HAP-1 (cell line): ENCODE data around the gene PNPO.

ENCODE experiments used
- DNase-seq, 2 experiments: peaks; one replicate each; pipeline ENCODE4 v3.0.0-alpha.2; 2016 to 2020; ENCODE audit warnings: low spot score in 2 of 2
- H3K27me3 ChIP-seq: fragments of 250-450 bp; sonication (Bioruptor Pico); 2 replicates; pipeline ENCODE4 v1.5.1; 2020; ENCODE audit warnings: low read depth, mild to moderate bottlenecking, moderate library complexity
- H3K36me3 ChIP-seq: fragments of 250-450 bp; sonication (Bioruptor Pico); replicated peaks from 2 replicates; pipeline ENCODE4 v1.5.1; 2020; ENCODE audit warnings: mild to moderate bottlenecking
- H3K4me1 ChIP-seq: fragments of 250-450 bp; sonication (Bioruptor Pico); 2 replicates; pipeline ENCODE4 v1.5.1; 2020; ENCODE audit warnings: mild to moderate bottlenecking
- H3K4me3 ChIP-seq: fragments of 250-450 bp; sonication (Bioruptor Pico); 2 replicates; pipeline ENCODE4 v1.5.1; 2020; ENCODE audit warnings: mild to moderate bottlenecking, moderate library complexity
- H3K9me3 ChIP-seq: fragments of 250-450 bp; sonication (Bioruptor Pico); 2 replicates; pipeline ENCODE4 v1.5.1; 2020; ENCODE audit warnings: mild to moderate bottlenecking, moderate library complexity
- in situ Hi-C: fragments of 300-500 bp; cut with MboI; formaldehyde crosslinking; loops from 3 replicates; pipeline ENCODE4 v1.14.3; 2020; ENCODE audit warnings: low sequenced_read_pairs, inconsistent platforms, mixed read lengths

The PNPO gene

GRCh38 chr17:47941246-47942095, at the start of gene PNPO:
Gene PNPO, plus strand, starts transcription at chr17:47941571. Its CDS starts 105 bp downstream, at chr17:47941676.
- Histone ChIP-seq H3K9me3 (no peaks in the 10 kb centered on the region), H3K4me3 (peak within 1 kb of the TSS; percentile 68), H3K27me3 (no peaks in the 10 kb centered on the region), H3K4me1 (peaks cover 21% of the 10 kb centered on the region), H3K36me3 (peaks cover 25% of the 10 kb centered on the region)
- peak; percentile 95 to 99 for DNase-seq
- in situ Hi-C loops, result no loop called here

GRCh38 chr17:47894498-47895346, 46.6 kb upstream of the PNPO start:
- Histone ChIP-seq H3K4me3 (peak overlapping the region; percentile 59), H3K4me1 (no peaks in the 10 kb centered on the region), H3K36me3 (no peaks in the 10 kb centered on the region; the same call in 1 of the 2 replicates), H3K9me3 (no peaks in the 10 kb centered on the region), H3K27me3 (no peaks in the 10 kb centered on the region)
- no peak for DNase-seq
- in situ Hi-C loops, result loop anchor here (5.0 to 10.0 kb wide), 2 partner anchors 52 to 120 kb away; partner anchors contain the start of gene SCRN2

GRCh38 chr17:47895347-47895855, 46.0 kb upstream of the PNPO start:
- in situ Hi-C loops, result loop anchor here (10.0 kb wide), 1 partner anchor 121 kb away; no protein-coding TSS in a partner anchor
- Histone ChIP-seq H3K4me3 (peak overlapping the region; percentile 59), H3K27me3 (no peaks in the 10 kb centered on the region), H3K4me1 (no peaks in the 10 kb centered on the region), H3K9me3 (no peaks in the 10 kb centered on the region), H3K36me3 (no peaks in the 10 kb centered on the region; the same call in 1 of the 2 replicates)
- DNase-seq, result peak in 1 of 2 experiments; percentile 34

- peak; percentile 99 to 100 for DNase-seq
- Histone ChIP-seq H3K36me3 (no peaks in the 10 kb centered on the region; the same call in 1 of the 2 replicates), H3K4me1 (no peaks in the 10 kb centered on the region), H3K27me3 (no peaks in the 10 kb centered on the region), H3K9me3 (no peaks in the 10 kb centered on the region), H3K4me3 (peak within 1 kb of the TSS; percentile 94)
- in situ Hi-C loops, result loop anchor here (10.0 kb wide), 1 partner anchor 121 kb away; no protein-coding TSS in a partner anchor
Observed at GRCh38 chr17:47895856-47896671, 45.3 kb upstream of the PNPO start, which contains the start of gene SP2. Gene SP2, plus strand, starts transcription at chr17:47896236. Its CDS starts 51 bp downstream, at chr17:47896287.

GRCh38 chr17:47896672-47897490, 44.5 kb upstream of the PNPO start:
- H3K36me3 ChIP-seq, result no peaks in the 10 kb centered on the region; the same call in 1 of the 2 replicates
- H3K27me3 ChIP-seq, result no peaks in the 10 kb centered on the region
- in situ Hi-C loops, result loop anchor here (10.0 kb wide), 1 partner anchor 122 kb away; no protein-coding TSS in a partner anchor

GRCh38 chr17:47897561-47897960, 43.8 kb upstream of the PNPO start:
- no peaks in the 10 kb centered on the region for H3K4me1 ChIP-seq
- no peaks in the 10 kb centered on the region for H3K27me3 ChIP-seq
- DNase-seq, result no peak
- H3K36me3 ChIP-seq, result no peaks in the 10 kb centered on the region; the same call in 1 of the 2 replicates
- no peaks in the 10 kb centered on the region for H3K9me3 ChIP-seq
- H3K4me3 ChIP-seq, result peak overlapping the region; percentile 94; the same call in 1 of the 2 replicates
- in situ Hi-C loops, result loop anchor here (10.0 kb wide), 1 partner anchor 123 kb away; no protein-coding TSS in a partner anchor

More at GRCh38 chr17:47896672-47897490, 44.5 kb upstream of the PNPO start:
- H3K4me3 ChIP-seq, result peak overlapping the region; percentile 94
- H3K9me3 ChIP-seq, result no peaks in the 10 kb centered on the region
- H3K4me1 ChIP-seq, result no peaks in the 10 kb centered on the region
- DNase-seq, result peak in 1 of 2 experiments; percentile 36

- Histone ChIP-seq H3K4me3 (no peak overlapping the region), H3K4me1 (no peaks in the 10 kb centered on the region), H3K9me3 (no peaks in the 10 kb centered on the region), H3K27me3 (no peaks in the 10 kb centered on the region), H3K36me3 (no peaks in the 10 kb centered on the region; the same call in 1 of the 2 replicates)
- DNase-seq, result no peak
- in situ Hi-C loops, result loop anchor here (10.0 kb wide), 1 partner anchor 123 kb away; no protein-coding TSS in a partner anchor
Observed at GRCh38 chr17:47898241-47898640, 43.1 kb upstream of the PNPO start.

- Histone ChIP-seq H3K36me3 (no peaks in the 10 kb centered on the region; the same call in 1 of the 2 replicates), H3K4me3 (no peak overlapping the region), H3K27me3 (no peaks in the 10 kb centered on the region), H3K4me1 (no peaks in the 10 kb centered on the region), H3K9me3 (no peaks in the 10 kb centered on the region)
- DNase-seq, result no peak
- in situ Hi-C loops, result loop anchor here (10.0 kb wide), 1 partner anchor 125 kb away; no protein-coding TSS in a partner anchor
Observed at GRCh38 chr17:47899643-47900042, 41.7 kb upstream of the PNPO start.

- DNase-seq, result no peak
- H3K9me3 ChIP-seq, result no peaks in the 10 kb centered on the region
- no peaks in the 10 kb centered on the region; the same call in 1 of the 2 replicates for H3K36me3 ChIP-seq
- no peak overlapping the region for H3K4me3 ChIP-seq
- no peaks in the 10 kb centered on the region for H3K27me3 ChIP-seq
- H3K4me1 ChIP-seq, result no peaks in the 10 kb centered on the region
- in situ Hi-C loops, result no loop called here
Observed at GRCh38 chr17:47901423-47901822, 39.9 kb upstream of the PNPO start.

- no peaks in the 10 kb centered on the region for H3K36me3 ChIP-seq
- H3K27me3 ChIP-seq, result no peaks in the 10 kb centered on the region
- no peaks in the 10 kb centered on the region for H3K4me1 ChIP-seq
- DNase-seq, result no peak
- in situ Hi-C loops, result no loop called here
- no peak overlapping the region for H3K4me3 ChIP-seq
- H3K9me3 ChIP-seq, result no peaks in the 10 kb centered on the region
Observed at GRCh38 chr17:47902039-47902744, 39.2 kb upstream of the PNPO start.

- DNase-seq, result no peak
- in situ Hi-C loops, result no loop called here
Observed at GRCh38 chr17:47905221-47905733, 36.1 kb upstream of the PNPO start.

More at GRCh38 chr17:47905221-47905733, 36.1 kb upstream of the PNPO start:
- no peaks in the 10 kb centered on the region for H3K4me1 ChIP-seq
- no peaks in the 10 kb centered on the region for H3K36me3 ChIP-seq
- no peak overlapping the region for H3K4me3 ChIP-seq
- H3K27me3 ChIP-seq, result no peaks in the 10 kb centered on the region
- H3K9me3 ChIP-seq, result no peaks in the 10 kb centered on the region
